Measurements from ENCODE around the gene ALDH5A1.

DNA sequence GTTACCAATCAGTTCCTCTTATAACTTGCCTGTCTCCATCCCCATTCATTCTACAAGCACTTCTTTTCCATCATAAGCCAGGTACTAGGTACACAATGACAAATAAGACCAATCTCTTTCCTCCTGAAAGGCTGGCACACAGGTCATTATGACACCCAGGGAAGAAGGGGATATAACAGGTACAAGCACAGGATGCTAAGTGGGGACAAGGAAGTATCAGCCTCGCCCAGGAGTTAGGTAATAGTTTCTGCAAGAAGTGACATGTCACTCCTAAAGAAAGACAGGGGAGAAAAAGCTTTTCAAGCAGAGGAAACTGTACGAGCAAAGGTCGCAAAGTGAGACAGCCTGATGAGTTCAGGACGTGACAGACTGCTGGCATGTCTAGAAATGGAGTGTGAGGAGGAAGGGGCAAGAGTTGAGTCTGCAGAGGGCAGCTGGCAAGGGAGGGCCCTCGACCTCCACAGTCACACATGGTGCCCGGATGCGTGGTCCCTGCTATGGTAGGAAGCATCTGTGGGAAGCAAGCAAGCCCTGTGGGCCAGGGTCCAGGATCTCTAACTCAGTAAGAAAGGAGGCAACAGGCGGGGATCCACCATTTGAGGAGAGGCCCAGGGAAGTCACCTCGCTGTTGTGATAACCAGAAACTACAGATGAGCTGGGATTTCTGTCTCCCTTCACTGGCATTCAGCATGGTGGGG, 45.8 kb upstream of the ALDH5A1 start:
- TF ChIP-seq, protein P1, sequence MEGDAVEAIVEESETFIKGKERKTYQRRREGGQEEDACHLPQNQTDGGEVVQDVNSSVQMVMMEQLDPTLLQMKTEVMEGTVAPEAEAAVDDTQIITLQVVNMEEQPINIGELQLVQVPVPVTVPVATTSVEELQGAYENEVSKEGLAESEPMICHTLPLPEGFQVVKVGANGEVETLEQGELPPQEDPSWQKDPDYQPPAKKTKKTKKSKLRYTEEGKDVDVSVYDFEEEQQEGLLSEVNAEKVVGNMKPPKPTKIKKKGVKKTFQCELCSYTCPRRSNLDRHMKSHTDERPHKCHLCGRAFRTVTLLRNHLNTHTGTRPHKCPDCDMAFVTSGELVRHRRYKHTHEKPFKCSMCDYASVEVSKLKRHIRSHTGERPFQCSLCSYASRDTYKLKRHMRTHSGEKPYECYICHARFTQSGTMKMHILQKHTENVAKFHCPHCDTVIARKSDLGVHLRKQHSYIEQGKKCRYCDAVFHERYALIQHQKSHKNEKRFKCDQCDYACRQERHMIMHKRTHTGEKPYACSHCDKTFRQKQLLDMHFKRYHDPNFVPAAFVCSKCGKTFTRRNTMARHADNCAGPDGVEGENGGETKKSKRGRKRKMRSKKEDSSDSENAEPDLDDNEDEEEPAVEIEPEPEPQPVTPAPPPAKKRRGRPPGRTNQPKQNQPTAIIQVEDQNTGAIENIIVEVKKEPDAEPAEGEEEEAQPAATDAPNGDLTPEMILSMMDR (conservative IDR thresholded peaks at IDR 0.05) = no peak
- TF ChIP-seq ZFX (IDR thresholded peaks at IDR 0.05) = no peak
